NCI-H2196 (cell line): ENCODE data around the gene RNFT2.
A peak's percentile ranks its signal among the peaks of the same experiment; 100 is the strongest.
"Not testable (repeated sequence)": the region's sequence is repeated elsewhere in the genome, so short reads cannot be mapped to it uniquely, and the experiment has no call there.

Source experiments
- DNase-seq: peaks from one replicate; lab custom pipeline; 2025; ENCODE audit not compliant: unreplicated experiment; lab: John Stamatoyannopoulos, UW

The RNFT2 gene

DNA sequence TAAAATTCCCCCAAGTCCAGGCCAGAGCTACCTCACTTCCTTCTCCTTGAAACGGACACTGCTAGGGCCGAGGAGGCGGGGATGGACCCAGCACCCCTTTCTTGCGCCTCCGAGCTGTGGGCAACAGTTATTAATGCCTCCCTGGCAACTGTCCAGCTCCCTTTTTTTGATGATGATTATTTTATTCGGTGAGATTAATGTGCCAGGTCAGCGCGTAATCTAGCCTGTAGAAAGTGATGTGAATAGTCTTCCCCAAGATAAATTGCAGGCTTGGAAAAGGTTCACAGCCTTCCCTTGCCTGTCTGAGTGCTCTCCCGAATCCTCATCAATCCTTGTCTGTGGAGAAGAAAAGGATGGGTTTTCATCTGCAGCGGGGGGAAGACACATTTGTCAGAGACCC lies 54.3 kb downstream of the RNFT2 start:
- DNase-seq = no peak

GRCh38 chr12:116794725-116795124 lies 56.6 kb downstream of the RNFT2 start:
- no peak for DNase-seq

GRCh38 chr12:116797885-116798284 lies 59.8 kb downstream of the RNFT2 start:
- no peak for DNase-seq

- no peak for DNase-seq
Observed at GRCh38 chr12:116798719-116799118, 60.6 kb downstream of the RNFT2 start.

DNA sequence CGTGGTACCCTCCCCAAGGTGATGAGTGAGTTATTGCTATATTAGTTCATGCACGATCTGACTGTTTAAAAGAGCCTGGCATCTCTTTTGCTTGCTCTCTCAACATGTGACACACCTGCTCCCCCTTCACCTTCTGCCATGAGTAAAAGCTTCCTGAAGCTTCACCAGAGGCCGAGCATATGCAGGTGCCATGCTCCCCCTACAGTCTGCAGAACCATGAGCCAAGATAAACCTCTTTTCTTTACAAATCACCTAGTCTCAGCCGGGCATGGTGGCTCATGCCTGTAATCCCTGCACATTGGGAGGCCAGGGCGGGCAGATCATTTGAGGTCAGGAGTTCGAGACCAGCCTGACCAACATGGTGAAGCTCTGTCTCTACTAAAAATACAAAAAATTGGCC lies 61.8 kb downstream of the RNFT2 start:
- no peak for DNase-seq

- no peak for DNase-seq
Observed at GRCh38 chr12:116800918-116801317, 62.8 kb downstream of the RNFT2 start.

- DNase-seq = no peak
Observed at GRCh38 chr12:116802018-116802417, 63.9 kb downstream of the RNFT2 start.

DNA sequence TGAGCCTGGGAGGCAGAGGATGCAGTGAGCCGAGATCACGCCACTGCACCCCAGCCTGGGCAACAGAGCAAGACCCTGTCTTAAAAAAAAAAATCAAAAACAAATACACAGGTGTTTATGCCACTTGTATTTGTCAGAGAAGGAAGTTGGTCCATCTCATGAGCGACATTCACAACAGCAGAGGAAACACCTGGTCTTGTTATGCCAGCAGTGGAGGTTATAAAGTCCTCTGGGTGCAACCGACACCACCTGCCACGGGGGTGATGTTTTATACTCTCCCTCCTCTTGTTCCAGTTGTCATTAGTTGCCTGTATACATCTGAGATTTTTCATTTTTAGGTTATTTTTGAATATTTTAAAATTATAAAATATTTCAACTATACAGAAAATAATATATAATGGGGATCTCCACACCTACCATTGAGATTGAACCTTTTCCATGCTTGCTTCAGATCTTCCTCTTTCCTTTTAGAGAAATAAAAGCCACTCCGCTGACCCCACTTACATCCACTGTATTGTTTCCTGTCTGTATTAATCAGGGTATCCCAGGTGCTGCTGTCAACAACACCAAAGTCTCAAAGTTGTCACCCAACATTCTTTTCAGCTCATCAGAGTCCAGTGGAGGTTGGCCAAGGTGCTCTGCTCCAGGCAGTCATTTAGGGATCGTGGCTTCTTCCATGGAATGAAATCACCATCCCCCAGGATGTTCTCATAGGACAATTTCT lies 65.1 kb downstream of the RNFT2 start:
- no peak for DNase-seq

DNA sequence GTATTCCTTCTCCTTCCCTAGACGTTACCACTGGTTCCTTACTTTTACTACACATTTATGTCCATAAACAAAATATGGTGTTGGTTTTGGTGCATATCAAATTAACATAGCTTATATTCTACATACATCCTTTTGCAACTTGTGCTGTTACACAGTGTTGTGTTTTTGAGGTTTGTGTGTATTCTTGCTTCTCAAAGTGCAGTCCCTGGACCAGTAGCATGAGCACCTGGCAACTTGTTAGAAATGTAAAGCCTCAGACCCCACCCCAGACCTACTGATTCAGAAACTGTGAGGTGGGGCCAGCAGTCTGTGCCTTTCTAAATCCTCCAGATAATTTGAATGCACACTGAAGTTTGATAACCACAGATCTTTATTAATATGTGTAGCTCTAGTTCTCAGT lies 65.9 kb downstream of the RNFT2 start:
- no peak for DNase-seq

DNA sequence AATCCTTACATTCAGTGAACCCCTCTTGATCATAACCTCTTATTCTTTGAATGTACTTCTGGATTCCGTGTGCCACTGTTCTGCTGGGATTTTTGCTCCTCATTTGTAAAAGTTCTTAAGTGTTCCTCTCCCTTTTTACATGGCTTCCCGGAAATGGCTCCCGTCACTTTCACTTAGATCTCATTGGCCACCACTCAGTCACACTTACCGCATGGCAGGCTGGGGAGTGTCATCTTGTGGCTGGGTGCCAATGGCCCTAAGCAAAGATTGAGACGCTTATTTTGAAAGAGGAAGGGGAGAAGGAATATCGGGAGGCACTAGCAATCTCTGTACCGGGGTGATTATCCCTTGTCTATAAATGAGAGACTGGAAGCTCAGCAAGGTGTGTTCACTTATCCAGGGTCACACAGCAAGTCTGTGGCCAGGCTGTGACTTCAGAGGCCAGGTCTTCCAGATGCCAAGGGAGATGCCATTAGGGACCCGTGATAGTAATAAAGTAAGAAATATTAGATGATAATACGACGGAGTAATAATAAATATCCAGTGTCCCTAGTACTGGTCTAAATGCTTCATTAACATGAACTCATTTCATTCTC lies 68.8 kb downstream of the RNFT2 start:
- no peak for DNase-seq

GRCh38 chr12:116807546-116807945 lies 69.4 kb downstream of the RNFT2 start:
- DNase-seq = no peak

DNA sequence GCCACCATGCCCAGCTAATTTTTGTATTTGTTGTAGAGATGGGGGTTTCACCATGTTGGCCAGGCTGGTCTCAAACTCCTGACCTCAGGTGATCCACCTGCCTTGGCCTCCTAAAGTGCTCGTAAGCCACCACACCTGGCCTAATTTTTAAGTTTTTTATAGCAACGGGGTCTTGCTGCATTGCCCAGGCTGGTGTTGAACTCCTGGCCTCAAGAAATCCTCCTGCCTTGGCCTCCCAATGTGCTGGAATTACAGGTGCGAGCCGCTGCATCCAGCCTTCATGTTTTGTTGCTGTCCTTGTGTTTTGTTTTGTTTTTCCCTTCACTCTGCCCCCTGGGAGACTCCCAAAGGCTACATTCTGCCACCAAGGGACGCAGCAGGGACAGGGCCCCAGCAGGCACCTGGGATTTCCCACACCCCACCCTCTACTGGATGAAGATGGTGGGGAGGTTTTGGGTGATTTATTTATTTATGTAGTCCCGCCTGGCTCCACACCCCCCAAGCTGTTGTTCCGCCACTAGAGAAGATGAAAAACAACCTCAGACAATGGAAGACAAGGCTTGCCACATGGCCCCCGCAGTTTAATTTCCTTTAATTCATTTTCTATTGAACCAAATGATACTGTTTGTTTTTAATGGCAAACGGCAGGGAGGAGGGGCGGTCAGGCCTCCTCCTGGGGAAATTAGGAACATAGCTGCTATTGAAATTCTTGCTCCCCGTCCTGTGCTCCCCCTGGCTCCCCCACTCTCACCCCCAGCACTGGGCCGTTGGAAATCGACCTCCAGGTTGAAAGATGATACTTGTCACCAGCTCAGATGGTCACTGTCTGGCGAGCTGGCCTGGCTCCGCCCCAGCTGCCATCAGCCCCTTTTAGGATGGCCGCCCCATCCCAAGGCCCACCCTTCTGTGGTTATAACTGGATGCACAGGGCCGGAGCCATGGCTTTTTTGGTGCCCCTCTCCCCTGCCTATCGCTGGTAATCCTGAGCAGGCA lies 70.3 kb downstream of the RNFT2 start:
- DNase-seq = no peak

DNA sequence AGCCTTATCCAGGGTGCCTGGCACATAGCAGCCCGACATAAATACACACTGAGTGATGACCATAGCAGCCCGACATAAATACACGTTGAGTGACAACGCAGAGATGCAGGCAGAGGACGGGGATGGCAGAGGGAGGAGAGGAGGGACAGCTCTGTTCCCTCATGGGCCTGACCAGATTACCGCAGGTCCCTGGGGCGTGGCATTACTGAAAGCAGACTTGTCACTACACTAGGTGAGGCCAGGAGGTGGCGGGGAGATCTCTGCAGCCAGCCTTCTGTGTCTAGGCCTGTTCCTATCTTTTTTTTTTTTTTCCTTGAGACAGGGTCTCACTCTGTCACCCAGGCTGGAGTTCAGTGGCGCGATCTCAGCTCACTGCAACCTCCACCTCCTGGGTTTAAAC lies 74.1 kb downstream of the RNFT2 start:
- DNase-seq = no peak

DNA sequence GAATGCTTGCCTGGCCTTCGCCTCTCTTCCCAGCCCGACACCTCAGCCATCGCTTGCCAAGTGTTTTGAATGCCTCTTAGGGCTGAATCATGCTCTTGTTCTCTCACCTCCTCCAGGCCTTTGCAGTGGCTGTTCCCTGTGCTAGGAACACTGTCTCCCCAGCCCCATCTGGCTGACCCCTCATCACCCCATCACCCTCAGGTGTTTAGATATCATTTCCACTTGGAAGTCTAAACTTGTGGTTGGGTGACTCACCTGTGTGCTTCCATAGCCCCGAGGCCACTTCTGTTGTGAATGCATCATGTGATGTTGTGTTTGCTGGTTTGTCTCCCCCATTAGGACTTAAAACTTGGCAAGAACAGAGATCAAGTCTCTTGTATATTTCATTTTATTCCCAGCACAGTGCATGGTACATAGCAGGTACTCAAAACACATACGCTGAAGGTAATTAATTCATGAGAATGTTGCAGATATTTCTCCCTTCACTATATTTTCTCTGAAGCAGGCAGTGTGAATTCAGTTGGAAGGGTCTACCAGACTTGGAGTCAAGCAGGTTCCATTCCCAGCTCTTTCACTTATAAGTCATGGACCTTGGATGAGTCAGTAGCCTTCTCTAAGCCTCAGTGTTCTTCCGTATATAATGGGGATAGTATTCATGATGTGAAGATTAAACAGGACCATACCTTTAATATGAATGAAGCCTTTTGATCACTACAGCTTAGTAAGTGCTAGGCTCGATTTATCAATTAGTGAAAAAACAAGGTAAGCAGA lies 75.3 kb downstream of the RNFT2 start:
- peak; percentile 80 for DNase-seq

DNA sequence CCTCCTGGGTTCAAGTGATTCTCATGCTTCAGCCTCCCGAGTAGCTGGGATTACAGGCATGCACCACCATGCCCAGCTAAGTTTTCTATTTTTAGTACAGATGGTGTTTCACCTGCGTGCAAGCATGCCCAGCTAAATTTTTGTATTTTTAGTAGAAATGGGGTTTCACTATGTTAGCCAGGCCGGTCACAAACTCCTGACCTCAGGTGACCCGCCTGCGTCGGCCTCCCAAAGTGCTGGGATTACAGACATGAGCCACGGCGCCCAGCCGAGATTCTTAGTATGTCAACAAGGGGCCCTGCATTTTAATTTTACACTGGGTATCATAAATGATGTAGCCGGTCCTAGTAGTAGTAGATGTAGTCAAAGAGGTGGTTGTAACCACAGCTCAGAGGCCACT lies 76.7 kb downstream of the RNFT2 start:
- DNase-seq = not testable (repeated sequence)

- peak; percentile 10 for DNase-seq
Observed at GRCh38 chr12:116818341-116818856, 80.3 kb downstream of the RNFT2 start.

DNA sequence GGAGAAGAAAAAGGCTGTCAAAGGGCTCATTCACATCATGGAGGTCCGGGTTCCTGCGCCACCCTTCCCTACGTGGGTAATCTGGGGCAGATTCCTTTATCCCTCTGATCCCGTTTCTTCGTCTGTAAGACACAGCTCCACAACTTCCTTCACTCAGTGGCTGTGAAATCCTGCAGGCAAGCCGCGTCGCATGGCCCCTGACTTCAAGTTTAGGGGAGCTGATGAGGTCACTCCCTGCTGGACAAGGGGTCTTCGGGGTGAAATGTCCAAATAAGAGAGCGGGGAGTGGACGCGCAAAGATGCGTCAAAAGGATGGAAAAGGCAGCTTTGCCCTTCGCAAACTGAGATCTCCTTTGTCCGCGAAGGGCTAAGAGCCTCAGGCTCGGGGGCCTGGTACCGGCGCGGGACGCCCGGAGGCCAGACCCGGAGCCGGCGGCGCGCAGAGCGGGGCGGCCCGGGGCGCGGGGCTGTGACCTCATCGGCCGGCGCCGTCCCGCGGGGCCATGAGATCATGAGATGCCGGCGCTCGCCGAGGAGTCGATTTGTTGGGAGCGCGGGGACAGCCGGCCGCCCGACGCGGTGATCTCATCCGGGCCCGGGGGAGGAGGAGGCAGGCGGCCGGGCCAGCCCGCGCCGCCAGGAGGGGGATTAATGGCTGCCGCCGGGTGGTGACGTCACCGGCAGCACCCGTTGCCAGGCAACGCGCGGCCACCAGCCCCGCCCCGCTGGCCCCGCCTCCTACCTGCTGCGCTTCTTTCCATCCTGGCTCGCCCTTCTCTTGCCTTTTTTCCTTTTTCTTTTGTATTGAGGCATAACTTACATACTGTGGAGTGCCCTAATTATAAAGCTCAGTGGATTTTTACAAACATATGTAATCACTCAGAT lies 81.1 kb downstream of the RNFT2 start:
- DNase-seq = peak; percentile 96

- no peak for DNase-seq
Observed at GRCh38 chr12:116820064-116820656, 82.0 kb downstream of the RNFT2 start.

DNA sequence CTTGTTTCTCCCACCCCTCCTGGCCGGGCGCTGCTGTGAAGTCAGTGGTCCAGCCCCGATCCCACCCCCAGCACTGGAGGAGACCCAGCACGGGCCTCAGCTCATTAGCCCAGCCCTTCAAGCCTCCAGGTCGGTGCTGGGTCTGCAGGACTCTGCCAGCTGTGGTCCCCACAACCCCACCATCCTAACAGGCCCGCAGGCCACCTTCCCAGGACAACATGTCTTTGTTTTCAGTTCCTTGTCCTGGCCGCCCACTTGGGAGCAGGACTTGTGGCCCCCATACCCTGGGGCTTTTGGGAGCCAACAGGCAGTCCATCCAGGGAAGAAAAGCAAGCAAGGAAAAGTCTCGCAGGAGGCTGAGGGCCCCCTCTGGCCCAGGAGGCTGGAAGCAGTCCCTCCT lies 83.2 kb downstream of the RNFT2 start:
- DNase-seq = no peak
